ENCODE data around the gene PSPN. TPM values are rescaled to one million over a fixed set of nuclear protein-coding genes. Genes with fewer than 3 reads are reported as not detected.
A peak's percentile ranks its signal among the peaks of the same experiment; 100 is the strongest.
"Not testable (repeated sequence)": the region's sequence is repeated elsewhere in the genome, so short reads cannot be mapped to it uniquely, and the experiment has no call there.

PSPN gene
- total RNA-seq, 1 donor from 2014 or later = 3.7 TPM

DNA sequence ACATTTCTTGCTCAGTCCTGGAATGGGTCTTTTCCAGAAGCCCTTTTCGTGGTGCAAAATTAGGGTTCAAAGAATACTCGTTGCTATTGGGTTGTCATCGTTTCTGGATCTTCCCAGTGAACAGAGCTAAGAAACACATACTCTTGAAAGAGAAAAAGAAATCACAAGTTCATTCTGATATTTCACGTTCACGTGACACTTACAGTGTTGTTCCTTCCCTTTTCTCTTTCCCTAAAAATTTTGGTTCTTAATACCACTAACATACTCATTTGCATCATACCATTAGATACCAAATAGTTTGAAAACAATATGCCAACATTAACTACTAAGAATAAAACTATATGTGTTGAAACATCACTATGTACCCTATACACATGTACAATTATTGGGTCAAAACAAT lies 30.7 kb upstream of the PSPN start:
- DNase-seq (ENCODE audit: low spot score in 2 of 2) = no peak
- FAIRE-seq = no peak

DNA sequence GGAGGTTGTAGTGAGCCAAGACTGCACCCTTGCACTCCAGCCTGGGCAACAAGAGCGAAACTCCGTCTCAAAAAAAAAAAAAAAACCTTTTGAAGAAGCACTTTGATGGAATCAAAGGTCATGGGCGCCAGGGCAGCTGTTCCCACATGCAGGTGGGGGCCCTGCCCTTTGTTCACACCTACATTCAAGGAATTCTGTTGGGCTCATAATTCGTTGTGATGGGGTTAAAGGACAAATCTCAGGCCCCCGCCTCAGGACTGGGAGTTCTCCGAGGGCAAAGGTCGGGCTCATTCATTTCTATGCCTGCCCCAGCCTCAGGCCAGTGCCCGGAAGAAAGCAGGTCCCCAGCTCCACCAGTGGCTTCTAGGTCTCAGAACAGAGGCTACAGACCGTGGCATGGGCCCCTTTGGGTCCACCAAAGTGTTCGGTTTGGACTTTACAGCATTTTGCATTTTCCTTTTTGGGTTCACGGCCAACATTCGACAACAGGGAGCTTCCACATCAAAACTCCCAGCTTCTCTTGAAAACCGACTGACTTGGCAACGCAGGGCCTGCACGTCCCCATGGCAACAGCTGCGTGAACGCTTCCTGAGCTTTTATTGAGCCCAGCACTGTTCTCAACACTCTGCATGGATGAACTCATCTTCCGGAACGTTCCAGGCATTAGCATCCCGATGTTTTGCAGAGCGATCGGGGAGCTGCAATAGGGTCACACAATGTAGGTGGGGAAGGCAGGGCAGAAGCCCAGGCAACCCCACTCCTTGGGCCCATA lies 27.3 kb upstream of the PSPN start:
- peak in 1 of 2 donors; percentile 84 for DNase-seq (ENCODE audit: low spot score in 2 of 2)
- FAIRE-seq = no peak

DNA sequence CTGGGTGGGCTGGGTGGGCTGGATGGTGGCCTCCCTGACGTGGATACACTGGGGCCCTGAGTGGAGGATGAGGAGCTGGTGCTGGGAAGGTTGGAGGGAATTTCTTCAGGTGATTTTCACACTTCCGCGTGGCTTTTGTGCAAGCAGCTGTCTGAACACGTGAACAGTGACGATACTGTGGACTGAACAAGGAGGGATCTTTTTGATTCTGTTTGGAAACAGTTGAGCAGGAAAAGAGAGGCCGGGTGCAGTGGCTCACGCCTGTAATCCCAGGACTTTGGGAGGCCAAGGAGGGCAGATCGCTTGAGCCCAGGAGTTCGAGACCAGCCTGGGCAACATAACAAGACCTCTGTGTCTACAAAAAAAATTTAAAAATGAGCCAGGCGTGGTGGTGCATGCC lies 26.3 kb upstream of the PSPN start:
- no peak for FAIRE-seq
- DNase-seq (ENCODE audit: low spot score in 2 of 2) = no peak

DNA sequence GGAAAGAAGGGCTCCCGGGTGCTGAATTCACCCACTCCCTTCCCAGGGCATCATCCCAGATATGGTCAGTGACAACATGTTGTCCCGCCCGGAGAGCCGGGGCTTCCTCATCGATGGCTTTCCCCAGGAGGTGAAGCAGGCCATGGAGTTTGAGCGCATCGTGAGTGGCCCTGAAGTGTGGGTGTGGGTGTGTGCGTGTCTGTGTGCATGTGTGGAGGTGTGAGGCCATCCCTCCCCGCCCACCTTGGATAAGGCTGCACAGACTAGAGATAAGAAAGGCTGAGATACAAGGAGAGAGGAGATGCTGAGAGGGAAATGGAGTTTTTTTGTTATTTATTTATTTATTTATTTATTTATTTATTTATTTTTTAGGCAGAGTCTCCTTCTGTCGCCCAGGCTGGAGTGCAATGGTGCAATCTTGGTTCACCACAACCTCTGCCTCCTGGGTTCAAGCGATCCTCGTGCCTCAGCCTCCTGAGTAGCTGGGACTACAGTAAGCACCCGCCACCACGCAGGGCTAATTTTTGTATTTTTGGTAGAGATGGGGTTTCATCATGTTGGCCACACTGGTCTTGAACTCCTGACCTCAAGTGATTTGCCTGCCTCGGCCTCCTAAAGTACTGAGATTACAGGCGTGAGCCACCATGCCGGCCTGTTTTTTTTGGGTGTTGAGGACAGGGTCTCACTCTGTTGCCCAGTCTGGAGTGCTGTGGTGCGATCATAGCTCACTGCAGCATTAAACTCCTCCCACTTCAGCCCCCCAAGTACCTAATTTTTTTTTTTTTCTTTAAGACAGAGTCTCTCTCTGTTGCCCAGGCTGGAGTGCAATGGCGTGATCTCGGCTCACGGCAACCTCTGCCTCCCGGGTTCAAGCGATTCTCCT lies 24.6 kb upstream of the PSPN start:
- DNase-seq (ENCODE audit: low spot score in 2 of 2); FAIRE-seq: not testable (repeated sequence)

DNA sequence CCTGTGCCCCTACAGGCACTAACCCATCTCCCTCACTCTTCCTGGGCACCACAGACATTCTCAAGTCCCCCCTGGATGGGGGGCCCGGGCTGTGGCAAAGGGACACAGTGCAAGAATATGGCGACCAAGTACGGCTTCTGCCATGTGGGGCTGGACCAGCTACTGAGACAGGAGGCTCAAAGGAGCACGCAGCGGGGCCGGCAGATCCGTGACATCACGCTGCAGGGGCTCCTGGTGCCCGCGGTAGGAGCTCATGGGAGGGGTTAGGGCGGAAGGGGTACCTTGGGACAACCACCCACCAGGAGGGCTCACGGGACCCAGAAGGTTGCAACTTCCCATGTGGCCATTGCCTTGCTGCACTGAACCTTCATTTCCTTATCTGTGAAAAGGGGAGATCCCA lies 20.6 kb upstream of the PSPN start:
- FAIRE-seq (no peak), DNase-seq (ENCODE audit: low spot score in 2 of 2) (no peak)

DNA sequence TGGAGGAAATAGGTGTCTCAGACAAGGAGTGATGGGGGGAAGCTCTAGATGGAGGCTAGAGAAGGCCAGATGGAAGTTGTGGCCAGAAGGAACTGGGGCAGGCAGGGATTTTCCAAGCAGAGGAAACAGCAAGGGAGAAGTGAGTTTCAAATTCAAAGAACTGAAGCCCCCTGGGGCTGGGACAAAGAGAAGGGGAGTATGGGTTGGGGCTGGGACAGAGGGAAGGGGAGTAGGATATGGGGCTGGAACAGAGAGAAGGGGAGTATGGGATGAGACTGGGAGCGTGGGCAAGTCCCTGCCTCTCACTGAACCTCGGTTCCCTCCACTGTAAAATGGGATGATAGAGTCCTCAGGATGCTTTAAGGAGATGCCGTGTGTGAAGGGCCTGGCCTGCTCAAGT lies 19.1 kb upstream of the PSPN start:
- no peak for FAIRE-seq
- no peak for DNase-seq (ENCODE audit: low spot score in 2 of 2)

DNA sequence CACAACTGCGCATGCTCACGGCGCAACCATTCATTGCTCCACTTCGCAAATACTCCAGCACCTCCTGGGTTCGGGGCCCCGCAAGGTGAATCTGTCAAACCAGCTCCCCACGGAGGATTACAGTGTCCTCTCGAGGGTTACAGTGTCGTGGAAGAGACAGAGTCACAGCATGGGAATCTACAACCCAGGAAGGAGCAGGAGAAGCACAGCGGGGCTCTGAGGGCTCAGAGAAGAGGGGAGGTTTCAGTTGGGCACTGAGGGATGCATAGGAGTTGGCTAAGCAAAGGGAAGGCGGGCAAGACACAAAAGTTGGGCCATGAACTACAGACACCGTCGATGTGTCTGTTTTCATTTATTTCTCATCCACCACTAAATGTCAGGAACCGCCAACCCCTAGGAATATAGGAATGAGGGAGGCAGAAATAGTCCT lies 18.3 kb upstream of the PSPN start:
- FAIRE-seq (no peak), DNase-seq (ENCODE audit: low spot score in 2 of 2) (peak in 1 of 2 donors; percentile 38)

DNA sequence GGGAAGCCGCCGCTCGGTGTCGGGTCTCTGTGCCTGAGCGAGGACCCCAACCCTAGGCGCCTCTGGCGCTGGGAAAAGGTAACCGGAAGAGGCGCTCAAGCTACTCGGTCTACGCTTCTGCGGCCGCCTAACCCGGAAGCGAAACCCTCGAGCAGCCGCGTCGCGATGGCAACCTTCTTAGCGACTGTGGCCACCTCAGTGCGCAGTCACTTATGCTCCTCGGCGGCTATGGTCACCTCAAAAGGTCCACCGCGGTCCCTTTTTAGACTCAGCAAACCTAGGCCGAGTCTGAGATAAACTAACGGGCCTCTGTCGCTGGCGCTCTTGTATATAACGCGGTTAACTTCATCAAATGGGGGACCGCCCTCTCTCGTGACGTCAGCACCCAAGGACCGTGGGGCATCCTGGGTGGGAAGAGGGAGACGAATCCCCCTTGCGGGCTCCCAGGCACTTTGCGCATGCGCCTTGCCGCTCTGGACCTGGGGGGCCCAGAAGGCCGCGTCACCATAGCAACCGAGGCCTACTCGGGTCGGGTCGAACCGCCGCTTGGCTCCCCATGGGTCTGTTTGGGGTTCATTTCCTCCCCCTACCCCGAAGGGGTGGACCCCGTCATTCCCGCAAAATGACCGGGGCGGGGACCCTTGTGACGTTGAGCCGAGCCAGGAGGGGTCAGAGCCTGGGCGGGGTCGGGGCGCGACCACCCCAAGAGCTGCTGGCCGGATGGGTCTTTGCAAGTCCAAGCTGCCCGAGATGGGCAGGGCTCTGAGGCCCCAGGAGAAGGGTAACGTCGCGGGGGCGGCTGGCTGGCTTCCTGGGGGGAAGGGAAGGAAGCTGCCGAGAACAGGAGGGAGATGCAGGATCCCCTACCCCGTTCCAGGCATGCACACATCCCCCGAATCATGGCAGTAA lies 17.6 kb upstream of the PSPN start, which contains the start of gene GTF2F1:
GTF2F1 (minus strand) TSS at position 91 of the 909 bp plus-strand sequence. CDS start 169 bp downstream, outside the sequence.
- DNase-seq (ENCODE audit: low spot score in 2 of 2) (peak; percentile 85 to 95), FAIRE-seq (no peak)

DNA sequence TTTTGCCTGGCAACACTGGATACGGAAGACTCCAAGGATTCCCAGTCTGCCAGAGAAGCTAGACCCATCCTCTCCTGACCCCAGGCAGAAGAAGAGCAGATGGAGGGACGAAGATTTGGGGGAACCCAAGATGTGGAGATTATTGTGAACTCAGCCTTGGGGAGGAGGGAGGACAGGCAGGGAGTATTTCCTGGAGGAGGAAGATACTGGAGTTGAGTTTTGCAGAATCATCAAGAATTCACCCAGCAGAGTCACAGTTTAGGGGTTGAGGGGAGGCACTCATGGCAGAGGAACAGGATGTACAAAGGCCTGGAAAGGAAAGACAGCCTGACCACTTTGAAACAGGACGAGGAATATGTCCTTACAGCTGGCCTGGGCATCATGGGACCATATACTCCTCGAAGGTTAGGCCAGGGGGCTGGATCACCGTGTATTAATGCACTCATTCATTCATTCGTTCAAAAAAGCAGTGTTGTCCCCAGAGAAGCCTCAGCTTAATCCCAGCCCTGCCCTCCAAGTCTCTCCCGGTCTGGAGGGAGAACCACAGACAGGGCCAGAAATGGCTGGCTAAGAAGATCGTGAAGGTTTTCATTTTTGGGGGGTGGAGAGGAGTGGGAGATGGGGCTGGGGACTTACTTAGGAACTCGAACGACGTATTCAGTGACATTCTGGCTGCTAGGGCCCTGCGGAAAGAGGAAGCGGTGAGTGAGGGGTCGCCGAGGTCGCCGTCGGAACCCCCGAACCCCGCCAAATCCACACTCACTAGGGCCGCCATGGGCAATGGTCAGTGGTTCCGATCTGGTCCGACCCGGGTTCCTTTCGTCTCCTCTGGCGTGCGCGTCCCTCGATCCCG lies 16.7 kb upstream of the PSPN start:
- FAIRE-seq (no peak), DNase-seq (ENCODE audit: low spot score in 2 of 2) (no peak)

DNA sequence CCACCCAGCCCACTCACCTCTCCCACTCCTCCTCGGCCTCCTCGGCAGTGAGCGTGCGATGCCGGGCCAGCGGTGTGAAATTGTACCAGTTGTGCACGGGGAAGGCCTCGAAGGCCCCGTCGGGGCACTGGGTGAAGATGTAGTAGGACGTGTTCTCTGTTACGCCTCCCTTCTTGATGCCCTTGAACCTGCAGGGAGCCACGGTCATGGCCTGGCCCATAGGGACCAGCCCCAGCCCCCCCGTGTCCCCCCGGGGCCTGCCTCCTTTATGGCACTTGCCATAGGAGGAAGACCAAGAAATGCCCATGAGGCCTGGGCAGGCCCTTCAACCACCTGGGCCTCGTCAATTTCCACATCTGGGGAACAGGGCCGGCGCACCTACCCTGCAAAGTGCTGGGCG lies 11.6 kb upstream of the PSPN start:
- no peak for DNase-seq (ENCODE audit: low spot score in 2 of 2)
- no peak for FAIRE-seq

DNA sequence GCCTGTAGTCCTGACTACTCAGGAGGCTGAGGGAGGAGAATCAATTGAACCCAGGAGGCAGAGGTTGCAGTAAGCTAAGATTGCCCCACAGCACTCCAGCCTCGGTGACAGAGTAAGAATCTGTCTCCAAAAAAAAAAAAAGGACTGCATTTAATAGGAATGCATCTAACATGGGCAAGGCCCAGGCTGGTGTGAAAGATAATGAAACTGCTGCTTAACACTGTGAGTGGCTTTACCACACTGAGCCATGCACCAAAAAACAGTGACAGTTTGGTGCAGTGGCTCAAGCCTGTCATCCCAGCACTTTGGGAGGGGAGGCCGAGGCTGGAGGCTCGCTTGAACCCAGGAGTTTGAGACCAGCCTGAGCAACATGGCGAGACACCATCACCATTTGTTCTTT lies 8.6 kb upstream of the PSPN start:
- no peak for FAIRE-seq

DNA sequence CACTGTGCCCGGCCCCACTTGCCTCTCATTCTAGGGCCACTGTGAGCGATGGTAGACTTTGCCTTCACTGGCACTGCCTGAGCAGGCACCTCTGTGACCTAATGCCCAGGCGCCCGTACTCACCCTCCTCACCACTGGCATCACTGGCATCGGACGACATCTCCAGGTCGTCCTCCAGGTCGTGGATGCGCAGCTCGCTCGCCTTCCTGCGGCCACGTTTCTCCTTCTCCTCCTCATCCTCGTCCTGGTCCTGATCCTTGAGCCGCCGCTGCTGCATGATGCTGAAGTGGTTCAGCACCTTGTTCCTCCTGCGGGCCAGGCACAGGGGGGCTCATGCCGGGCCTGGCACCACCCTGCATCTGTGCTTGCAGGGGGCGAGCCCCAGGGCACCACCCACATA lies 7.5 kb upstream of the PSPN start:
- DNase-seq (ENCODE audit: low spot score in 2 of 2) (no peak), FAIRE-seq (no peak)

More for the DNA sequence above, 8.6 kb upstream of the PSPN start:
- DNase-seq (ENCODE audit: low spot score in 2 of 2) = no peak

DNA sequence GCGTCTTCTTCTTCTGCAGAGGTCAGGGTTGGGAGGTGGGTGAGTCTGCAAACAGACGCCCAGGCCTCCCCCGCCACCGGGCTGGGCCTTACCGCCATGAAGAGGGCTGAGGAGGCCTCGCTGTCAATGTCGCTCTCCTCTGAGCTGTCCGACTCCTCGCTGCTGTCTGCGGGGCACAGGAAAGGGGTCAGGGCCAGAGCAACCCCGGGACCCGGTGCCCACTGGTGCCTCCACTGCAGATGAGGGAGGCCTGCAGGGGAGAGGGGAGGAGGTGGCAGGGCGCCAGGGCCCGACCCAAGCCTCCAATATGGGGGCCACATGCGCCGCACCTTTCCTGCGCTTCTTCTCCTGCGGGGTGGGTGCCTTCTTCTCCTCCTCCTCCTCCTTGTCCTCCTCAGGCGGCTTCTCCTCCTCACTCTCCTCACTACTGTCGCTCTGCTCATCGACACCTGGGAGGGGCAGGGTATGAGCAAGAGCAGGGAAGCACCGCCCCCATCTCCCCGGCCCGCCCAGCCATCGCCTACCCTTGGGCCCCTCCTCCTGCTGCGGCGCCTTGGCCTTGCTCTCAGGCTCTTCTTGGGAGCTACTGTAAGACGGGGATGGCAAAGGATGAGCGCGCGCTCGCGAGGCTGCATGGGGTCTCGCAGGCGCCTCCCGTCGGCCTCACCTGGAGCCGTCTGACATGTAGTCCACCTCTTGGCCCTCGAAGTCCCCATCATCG lies 5.5 kb upstream of the PSPN start:
- FAIRE-seq (no peak), DNase-seq (ENCODE audit: low spot score in 2 of 2) (no peak)

DNA sequence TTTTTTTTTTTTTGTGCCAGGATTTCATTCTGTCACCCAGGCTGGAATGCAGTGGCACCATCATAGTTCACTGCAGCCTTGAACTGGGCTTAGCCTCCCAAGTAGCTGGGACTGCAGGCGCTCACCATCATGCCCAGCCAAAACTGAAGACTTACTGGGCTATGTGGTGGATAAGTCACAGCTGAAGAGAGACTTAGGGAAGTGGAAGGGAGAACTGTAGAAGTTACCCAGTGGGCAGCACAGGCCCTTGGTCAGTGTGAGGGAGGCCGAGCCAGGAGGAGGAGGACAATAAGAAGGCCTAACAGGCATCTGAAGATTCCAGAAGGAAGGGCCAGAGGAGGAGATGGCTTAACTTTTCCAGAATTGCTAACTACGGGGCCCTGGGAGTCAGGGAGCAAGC lies 4.0 kb upstream of the PSPN start:
- no peak for FAIRE-seq
- no peak for DNase-seq (ENCODE audit: low spot score in 2 of 2)

DNA sequence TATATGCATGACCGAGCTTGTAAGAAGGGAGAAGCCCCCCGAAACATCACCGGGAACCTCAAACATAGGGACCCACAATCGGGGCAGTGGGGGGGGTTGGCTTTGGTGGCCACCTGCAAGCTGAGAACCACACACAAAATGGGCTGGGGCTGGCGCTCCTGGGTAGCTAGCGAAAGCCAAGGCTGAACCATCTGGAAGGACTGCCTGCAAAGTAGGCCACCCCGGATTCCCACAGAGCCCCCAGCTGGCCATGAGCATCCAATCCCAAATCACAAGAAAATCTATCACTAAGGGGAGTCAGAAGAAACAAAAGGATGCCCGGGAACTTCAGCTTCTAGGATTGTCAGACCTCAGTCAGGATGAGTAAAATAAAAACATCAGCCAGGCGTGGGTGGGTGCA lies 2.8 kb upstream of the PSPN start:
- no peak for FAIRE-seq
- DNase-seq (ENCODE audit: low spot score in 2 of 2) = no peak

DNA sequence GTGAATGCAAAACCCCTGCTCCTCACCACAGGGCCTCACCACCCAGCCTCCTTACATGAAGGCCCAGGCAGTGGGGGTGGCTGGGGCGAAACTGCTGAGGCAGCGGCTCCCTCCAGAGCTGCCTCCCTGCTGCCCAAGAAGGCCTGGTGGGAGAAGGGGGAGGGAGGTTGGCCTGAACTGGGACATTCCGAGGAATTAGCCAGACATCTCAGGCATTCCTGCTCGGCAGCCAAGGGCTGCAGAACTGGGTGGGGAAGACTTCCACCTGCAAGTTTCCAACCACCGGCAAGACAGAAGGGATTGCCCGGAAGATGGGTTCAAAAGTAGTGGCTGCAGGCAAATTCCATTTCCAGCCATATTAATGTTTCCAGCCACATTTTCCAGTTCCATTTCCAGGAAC lies 2.3 kb upstream of the PSPN start:
- DNase-seq (ENCODE audit: low spot score in 2 of 2) = no peak
- FAIRE-seq = no peak

DNA sequence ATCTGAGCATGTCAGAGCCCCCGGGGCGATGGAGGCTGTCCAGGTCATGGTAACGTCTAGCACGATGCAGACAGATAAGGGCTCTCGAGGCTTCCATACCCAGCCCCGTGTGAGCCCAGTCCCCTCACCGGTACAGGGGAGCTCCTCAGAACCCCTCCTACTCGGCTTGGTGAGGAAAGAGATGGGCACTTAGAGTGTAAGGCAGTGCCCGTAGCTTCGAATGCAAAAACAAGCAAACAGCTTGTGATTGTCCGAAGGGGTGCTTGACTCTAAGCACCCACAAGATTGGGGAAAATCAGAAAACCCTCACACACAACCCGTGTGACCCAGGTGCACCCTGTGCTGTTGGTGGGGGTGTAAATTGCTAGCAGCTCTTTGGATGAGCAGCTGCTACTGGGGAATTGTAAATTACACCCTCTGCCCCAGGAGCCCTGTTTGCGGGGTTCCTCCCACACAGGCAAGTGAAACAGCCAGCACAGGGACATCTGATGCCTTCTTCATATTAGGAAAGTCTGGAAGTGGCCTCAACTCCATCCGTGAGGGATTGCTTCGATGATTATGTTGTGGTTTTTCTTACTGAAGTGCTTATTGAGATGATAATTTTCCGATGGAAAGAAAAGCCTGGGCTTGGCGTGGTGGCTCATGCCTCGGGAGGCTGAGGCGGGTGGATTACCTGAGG lies 918 bp upstream of the PSPN start:
- DNase-seq (ENCODE audit: low spot score in 2 of 2) (no peak), FAIRE-seq (no peak)

DNA sequence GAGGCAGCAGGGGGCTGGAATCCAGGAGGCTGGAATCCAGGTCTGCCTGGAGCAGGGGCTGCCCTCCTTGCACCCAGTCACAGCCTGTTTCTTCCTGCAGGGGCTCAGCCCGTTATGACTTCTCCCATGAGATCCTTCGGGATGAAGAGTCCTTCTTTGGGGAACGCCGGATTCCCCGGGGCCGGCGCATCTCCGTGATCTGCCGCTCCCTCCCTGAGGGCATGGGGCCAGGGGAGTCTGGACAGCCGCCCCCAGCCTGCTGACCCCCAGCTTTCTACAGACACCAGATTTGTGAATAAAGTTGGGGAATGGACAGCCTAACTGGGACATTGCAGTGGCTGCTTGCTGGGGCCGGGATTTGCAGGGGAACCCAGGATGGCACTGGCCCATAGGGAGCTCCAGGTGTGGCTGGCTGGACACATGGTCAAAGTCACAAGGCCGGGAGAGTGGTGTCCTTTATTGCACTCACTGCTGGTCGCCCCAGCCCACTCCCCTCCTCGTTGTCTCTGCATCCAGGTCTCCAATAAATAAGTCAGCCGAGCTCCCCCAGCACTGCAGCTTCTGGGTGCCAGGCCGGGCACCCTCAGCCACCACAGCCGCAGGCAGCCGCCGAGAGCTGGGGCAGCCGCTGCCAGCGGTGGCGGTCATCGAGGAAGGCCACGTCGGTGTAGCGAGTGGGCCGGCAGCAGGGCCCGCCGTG lies 872 bp downstream of the PSPN start:
- DNase-seq (ENCODE audit: low spot score in 2 of 2) = no peak
- FAIRE-seq = no peak

Measured in frontal cortex (tissue), 4 donors.